ENCODE data around the gene SP140.

Gene SP140

DNA sequence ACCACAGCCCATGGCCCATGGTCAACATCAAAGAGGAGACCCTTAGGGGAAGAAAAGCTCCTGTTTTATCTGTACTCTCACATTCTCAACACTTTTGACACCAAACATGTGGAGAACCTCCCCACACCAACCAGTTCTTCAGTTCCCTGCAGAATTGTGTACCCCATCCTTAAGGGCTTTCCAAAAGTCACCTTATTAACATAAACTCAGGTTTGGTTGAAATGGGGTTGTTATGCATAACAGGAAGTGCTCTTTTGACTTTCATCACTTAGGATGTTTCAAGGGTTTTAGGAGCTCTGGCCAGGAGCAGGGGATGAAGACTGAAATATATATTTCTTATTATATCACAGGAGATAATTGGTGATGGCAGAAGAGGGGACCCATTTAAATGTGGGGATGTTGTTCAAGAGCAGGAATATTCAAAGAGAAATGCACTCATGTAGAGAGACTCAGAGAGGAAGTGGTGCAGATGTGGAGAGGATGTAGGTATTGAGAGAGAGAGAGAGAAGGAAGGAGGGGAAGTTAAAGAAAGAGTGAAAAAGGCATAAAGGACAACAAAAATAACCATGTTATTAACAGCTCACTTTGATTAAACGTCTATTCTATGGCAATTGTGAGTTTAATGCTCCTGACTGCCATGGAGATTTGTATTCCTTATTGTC, 136.6 kb downstream of the SP140 start:
- no peak overlapping the region for H3K4me3 ChIP-seq (ENCODE audit: low read depth, low read length)
- TF ChIP-seq, protein P1, sequence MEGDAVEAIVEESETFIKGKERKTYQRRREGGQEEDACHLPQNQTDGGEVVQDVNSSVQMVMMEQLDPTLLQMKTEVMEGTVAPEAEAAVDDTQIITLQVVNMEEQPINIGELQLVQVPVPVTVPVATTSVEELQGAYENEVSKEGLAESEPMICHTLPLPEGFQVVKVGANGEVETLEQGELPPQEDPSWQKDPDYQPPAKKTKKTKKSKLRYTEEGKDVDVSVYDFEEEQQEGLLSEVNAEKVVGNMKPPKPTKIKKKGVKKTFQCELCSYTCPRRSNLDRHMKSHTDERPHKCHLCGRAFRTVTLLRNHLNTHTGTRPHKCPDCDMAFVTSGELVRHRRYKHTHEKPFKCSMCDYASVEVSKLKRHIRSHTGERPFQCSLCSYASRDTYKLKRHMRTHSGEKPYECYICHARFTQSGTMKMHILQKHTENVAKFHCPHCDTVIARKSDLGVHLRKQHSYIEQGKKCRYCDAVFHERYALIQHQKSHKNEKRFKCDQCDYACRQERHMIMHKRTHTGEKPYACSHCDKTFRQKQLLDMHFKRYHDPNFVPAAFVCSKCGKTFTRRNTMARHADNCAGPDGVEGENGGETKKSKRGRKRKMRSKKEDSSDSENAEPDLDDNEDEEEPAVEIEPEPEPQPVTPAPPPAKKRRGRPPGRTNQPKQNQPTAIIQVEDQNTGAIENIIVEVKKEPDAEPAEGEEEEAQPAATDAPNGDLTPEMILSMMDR (IDR thresholded peaks at IDR 0.05; ENCODE audit: borderline replicate concordance, insufficient read depth, low read depth, low read length), result no peak
